Melanocyte of skin (primary cell): Measurements from ENCODE around the gene MIF. TPM values are rescaled to one million over a fixed set of nuclear protein-coding genes. Genes with fewer than 3 reads are reported as not detected.

ENCODE experiments used
- small RNA-seq, 2 donors: library from RNA; depleted of rRNA; stranded (forward); fragments of <200 nt; gene quantifications; one replicate each; pipeline ENCODE3, GENCODE V24; 2012
- total RNA-seq, 2 donors: library from RNA; depleted of rRNA; stranded (reverse); fragments of >200 nt; gene quantifications; 2 replicates each; pipeline ENCODE4 v1.2.3, GENCODE V29; 2012

Gene MIF
- 100 to 1,000 TPM; 243 to 270 TPM for total RNA-seq

GRCh38 chr22:23893945-23894709 lies at the start of gene MIF:
Gene MIF, plus strand, starts transcription at chr22:23894383. Its CDS starts 92 bp downstream, at chr22:23894475.

GRCh38 chr22:23857606-23858483 lies 36.3 kb upstream of the MIF start, which contains the start of gene SLC2A11:
Gene SLC2A11, plus strand, starts transcription at chr22:23857875. Its CDS starts 125 bp downstream, at chr22:23858000.

Small RNA genes lying within 50 kb of the gene (small RNA-seq; reads per million reads assigned to genes)
- gene RN7SL268P = 0 reads per million in 2 donors

Other genes with a start within 250 kb of the MIF start
- under 1 TPM in 1 of 2 donors, not detected in 1; under 0.01 TPM for gene RGL4, start 203.4 kb upstream of the MIF start, total RNA-seq
- gene ZNF70, start 143.3 kb upstream of the MIF start, total RNA-seq = 1 to 10 TPM; 3.8 to 4.0 TPM
- not detected for gene VPREB3, start 140.0 kb upstream of the MIF start, total RNA-seq
- under 1 TPM in 1 of 2 donors, not detected in 1; 0.69 TPM for gene C22orf15, start 131.4 kb upstream of the MIF start, total RNA-seq
- 10 to 100 TPM in 1 of 2 donors, 1 to 10 TPM in 1; 2.8 to 12.0 TPM for gene CHCHD10, start 126.4 kb upstream of the MIF start, total RNA-seq
- gene MMP11, start 121.5 kb upstream of the MIF start, total RNA-seq = 1 to 10 TPM in 1 of 2 donors, under 1 TPM in 1; 1.00 to 2.8 TPM
- 10 to 100 TPM; 44.0 to 52.3 TPM for gene SMARCB1, start 107.4 kb upstream of the MIF start, total RNA-seq
- under 1 TPM; under 0.01 to 0.67 TPM for gene DERL3, start 55.4 kb upstream of the MIF start, total RNA-seq
- gene SLC2A11, start 36.5 kb upstream of the MIF start, total RNA-seq = 1 to 10 TPM; 6.0 to 9.6 TPM
- 1 to 10 TPM in 1 of 2 donors, under 1 TPM in 1; 0.69 to 2.7 TPM for gene GSTT2B, start 66.8 kb downstream of the MIF start, total RNA-seq
- gene DDTL, start 72.5 kb downstream of the MIF start, total RNA-seq = 1 to 10 TPM in 1 of 2 donors, under 1 TPM in 1; 0.67 to 1.0 TPM
- gene DDT, start 80.1 kb downstream of the MIF start, total RNA-seq = 100 to 1,000 TPM; 101 to 125 TPM
- gene GSTT2, start 85.8 kb downstream of the MIF start, total RNA-seq = not detected
- gene GSTT4, start 111.1 kb downstream of the MIF start, total RNA-seq = not detected
- 10 to 100 TPM; 52.7 to 53.3 TPM for gene CABIN1, start 116.9 kb downstream of the MIF start, total RNA-seq